Breast epithelium (tissue), 4 donors: ENCODE measurements around the gene FBXO31. TPM values are rescaled to one million over a fixed set of nuclear protein-coding genes. Genes with fewer than 3 reads are reported as not detected.

Experiments used
- DNase-seq, 2 donors: peaks; one replicate each; pipeline ENCODE4 v3.0.0-alpha.2; 2019; ENCODE audit warnings: low spot score in 2 of 2
- H3K27ac ChIP-seq, 2 donors: fragments of 200-600 bp; sonication (generic) in 1 of 2; one replicate each; pipeline ENCODE4 v1.5.1; 2016 to 2019; ENCODE audit warnings: mild to moderate bottlenecking in 1 of 2
- H3K27me3 ChIP-seq, 2 donors: fragments of 200-600 bp; sonication (generic) in 1 of 2; one replicate each; pipeline versions ENCODE4 v1.5.1 to v1.6.0; 2017 to 2019; ENCODE audit warnings: control low read depth in 1 of 2, mild to moderate bottlenecking in 1 of 2
- H3K36me3 ChIP-seq: fragments of 200-600 bp; one replicate; pipeline ENCODE4 v1.5.1; 2019
- H3K4me1 ChIP-seq, 2 donors: fragments of 200-600 bp; sonication (generic); one replicate each; pipeline ENCODE4 v1.5.1; 2016 to 2019; ENCODE audit warnings: control low read depth in 1 of 2
- H3K4me3 ChIP-seq, 3 donors: fragments of 200-600 bp; sonication (generic); 1 replicate in 2 of 3; 2 replicates in 1 of 3; pipeline ENCODE4 v1.5.1; 2016 to 2019; ENCODE audit warnings: mild to moderate bottlenecking in 3 of 3, moderate library complexity in 2 of 3
- H3K9me3 ChIP-seq, 2 donors: fragments of 200-600 bp; sonication (generic) in 1 of 2; one replicate each; pipeline ENCODE4 v1.5.1; 2016 to 2019; ENCODE audit warnings: control low read depth in 1 of 2
- POLR2A ChIP-seq: fragments of 450-650 bp; IDR thresholded peaks from one replicate; pipeline ENCODE4 v1.6.1; 2016; ENCODE audit warnings: antibody characterized with exemption, mild to moderate bottlenecking, moderate library complexity
- intact Hi-C: fragments of 100-400 bp; cut with DNase I; formaldehyde crosslinking; loops from one replicate; pipeline ENCODE4 v1.15.1; 2023; ENCODE audit warnings: low total_unique reads
- total RNA-seq, 3 donors: library from RNA; depleted of rRNA; stranded (reverse); fragments of >200 nt; gene quantifications; one replicate each; pipeline ENCODE4 v1.1.0, GENCODE V29; 2016
- TF ChIP-seq, protein P1 (sequence below), 3 donors: fragments of 450-650 bp; IDR thresholded peaks; one replicate each; pipeline ENCODE4 v1.5.1; 2016 to 2017; ENCODE audit warnings: antibody characterized with exemption in 3 of 3, mild to moderate bottlenecking in 3 of 3, moderate library complexity in 3 of 3

The FBXO31 gene
- total RNA-seq, 3 donors from 2014 or later, result 43.0 to 74.7 (median 67.4) TPM

GRCh38 chr16:87278191-87279093 lies 105.1 kb downstream of the FBXO31 start:
- TF ChIP-seq, protein P1, sequence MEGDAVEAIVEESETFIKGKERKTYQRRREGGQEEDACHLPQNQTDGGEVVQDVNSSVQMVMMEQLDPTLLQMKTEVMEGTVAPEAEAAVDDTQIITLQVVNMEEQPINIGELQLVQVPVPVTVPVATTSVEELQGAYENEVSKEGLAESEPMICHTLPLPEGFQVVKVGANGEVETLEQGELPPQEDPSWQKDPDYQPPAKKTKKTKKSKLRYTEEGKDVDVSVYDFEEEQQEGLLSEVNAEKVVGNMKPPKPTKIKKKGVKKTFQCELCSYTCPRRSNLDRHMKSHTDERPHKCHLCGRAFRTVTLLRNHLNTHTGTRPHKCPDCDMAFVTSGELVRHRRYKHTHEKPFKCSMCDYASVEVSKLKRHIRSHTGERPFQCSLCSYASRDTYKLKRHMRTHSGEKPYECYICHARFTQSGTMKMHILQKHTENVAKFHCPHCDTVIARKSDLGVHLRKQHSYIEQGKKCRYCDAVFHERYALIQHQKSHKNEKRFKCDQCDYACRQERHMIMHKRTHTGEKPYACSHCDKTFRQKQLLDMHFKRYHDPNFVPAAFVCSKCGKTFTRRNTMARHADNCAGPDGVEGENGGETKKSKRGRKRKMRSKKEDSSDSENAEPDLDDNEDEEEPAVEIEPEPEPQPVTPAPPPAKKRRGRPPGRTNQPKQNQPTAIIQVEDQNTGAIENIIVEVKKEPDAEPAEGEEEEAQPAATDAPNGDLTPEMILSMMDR (IDR thresholded peaks at IDR 0.05), result peak; percentile 52 to 92 (median 78)
- no peak for TF ChIP-seq POLR2A
- no peaks in the 10 kb centered on the region for H3K4me1 ChIP-seq
- no peak overlapping the region for H3K27ac ChIP-seq
- H3K27me3 ChIP-seq, result no peaks in the 10 kb centered on the region
- H3K4me3 ChIP-seq, result no peak overlapping the region
- intact Hi-C loops, result no loop called here
- no peaks in the 10 kb centered on the region for H3K36me3 ChIP-seq
- no peaks in the 10 kb centered on the region for H3K9me3 ChIP-seq
- peak; percentile 54 to 77 for DNase-seq

Other genes starting within 250 kb of the FBXO31 start
- 1 to 10 TPM in 2 of 3 donors, not detected in 1; 2.0 to 3.8 TPM for gene C16orf95, start 66.4 kb downstream of the FBXO31 start, total RNA-seq
- 10 to 100 TPM; 58.0 to 72.3 (median 69.1) TPM for gene MAP1LC3B, start 8.6 kb upstream of the FBXO31 start, total RNA-seq
- gene ZCCHC14, start 109.2 kb upstream of the FBXO31 start, total RNA-seq, result 10 to 100 TPM; 15.2 to 21.0 (median 18.7) TPM
- under 1 TPM in 1 of 3 donors, not detected in 2; 0.33 TPM for gene JPH3, start 218.7 kb upstream of the FBXO31 start, total RNA-seq